ENCODE measurements around the gene UTS2R.
A peak's percentile ranks its signal among the peaks of the same experiment; 100 is the strongest.
"Not testable (repeated sequence)": the region's sequence is repeated elsewhere in the genome, so short reads cannot be mapped to it uniquely, and the experiment has no call there.

The UTS2R gene

GRCh38 chr17:82334204-82334621 is 37.4 kb upstream of the UTS2R start:
- DNase-seq (ENCODE audit: low read depth), result no peak

GRCh38 chr17:82334622-82335394 is 36.8 kb upstream of the UTS2R start:
- no peak for DNase-seq (ENCODE audit: low read depth)

DNA sequence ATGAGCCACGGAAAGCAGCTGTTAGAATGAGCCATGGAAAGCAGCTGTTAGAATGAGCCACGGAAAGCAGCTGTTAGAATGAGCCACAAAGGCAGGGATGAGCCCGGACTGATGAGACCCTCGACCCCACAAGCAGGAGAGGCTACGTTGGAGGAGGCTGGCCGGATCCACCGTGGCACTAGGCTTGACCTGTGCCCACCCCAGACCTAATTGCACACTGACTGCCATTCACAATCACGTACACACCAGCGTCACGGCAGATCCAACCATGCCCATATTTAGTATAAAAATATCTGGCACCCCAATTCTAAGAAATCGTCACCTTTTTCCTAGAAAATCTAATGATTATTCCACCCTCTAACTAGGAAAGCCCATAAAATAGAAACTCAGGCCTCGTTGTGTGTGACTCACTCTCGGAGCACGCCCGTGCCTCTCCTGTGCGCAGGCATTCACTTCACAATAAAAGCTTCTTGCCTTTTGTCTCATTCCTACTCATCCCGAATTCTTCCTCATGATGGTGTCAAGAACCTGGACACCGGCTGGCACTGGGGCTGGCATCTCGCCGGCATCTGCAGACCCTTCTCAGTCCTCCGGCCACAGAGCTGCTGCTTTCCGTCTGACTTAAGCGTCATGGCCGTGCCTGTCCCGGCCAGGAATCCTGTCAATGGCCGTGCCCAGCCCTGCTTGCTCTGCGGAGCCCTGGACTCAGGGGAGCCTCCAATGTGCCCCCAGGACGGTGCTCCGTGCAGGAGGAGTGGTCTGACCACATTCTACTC is 32.5 kb upstream of the UTS2R start:
- DNase-seq (ENCODE audit: low read depth), result peak; percentile 60

DNA sequence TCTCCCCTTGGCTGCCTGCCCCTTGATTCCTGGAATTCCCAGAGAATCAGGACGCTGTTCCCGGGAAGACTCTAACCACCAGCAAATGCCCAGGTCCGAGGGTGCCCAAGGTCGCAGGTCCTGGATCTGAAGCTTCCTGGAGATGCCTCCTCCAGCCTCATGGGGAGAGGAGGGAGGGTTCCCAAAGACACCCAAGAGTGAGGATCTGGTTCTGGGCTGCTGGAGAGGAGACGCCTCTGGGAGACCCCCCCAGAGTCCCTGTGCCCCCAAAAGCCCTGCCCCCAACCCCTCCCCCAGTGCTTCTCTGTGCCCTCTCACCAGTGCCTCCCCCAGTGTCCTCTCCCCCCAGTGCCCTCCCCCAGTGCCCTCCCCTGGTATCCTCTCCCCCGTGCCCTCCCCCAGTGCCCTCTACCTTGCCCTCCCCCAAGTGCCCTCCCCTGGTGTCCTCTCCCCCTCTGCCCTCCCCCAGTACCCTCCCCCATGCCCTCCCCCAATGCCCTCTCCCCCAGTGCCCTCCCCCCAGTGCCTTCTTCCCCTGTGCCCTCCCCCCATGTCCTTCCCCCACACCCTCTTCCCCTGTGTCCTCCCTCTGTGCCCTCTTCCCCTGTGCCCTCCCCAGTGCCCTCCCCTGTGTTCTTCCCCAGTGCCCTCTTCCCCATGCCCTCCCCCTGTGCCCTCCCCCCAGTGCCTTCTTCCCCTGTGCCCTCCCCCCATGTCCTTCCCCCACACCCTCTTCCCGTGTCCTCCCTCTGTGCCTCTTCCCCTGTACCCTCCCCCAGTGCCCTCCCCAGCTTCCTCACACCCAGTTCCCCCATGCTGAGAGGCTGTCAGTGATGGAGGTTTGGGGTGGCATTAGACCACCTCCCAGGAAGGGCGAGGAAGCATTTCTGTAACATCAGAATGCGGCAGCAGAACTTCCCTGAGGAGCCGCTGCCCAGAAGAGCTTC is 31.7 kb upstream of the UTS2R start:
- no peak for DNase-seq (ENCODE audit: low read depth)

- no peak for DNase-seq (ENCODE audit: low read depth)
Measured at GRCh38 chr17:82342361-82343079, 29.0 kb upstream of the UTS2R start.

DNA sequence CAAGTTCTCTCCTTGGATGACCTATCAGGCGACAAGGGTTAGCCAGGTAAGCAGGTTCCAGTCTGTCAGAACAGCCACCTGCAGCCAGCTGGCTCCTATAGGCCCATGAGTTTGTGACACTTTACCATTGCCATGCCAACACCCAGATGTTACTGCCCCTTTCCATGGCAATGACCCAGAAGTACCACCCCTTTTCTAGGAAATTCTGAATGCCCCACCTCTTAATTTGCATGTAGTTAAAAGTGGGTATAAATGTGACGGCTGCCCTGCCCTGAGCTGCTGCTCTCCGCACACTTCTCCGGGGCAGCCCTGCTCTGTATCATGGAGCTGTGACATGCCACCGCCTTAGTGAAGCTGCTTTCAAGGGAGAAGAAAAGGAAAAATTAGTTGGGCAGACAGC is 28.0 kb upstream of the UTS2R start:
- no peak for DNase-seq (ENCODE audit: low read depth)

- no peak for DNase-seq (ENCODE audit: low read depth)
Measured at GRCh38 chr17:82344175-82344907, 27.2 kb upstream of the UTS2R start.

- no peak for DNase-seq (ENCODE audit: low read depth)
Measured at GRCh38 chr17:82345151-82345976, 26.2 kb upstream of the UTS2R start.

DNA sequence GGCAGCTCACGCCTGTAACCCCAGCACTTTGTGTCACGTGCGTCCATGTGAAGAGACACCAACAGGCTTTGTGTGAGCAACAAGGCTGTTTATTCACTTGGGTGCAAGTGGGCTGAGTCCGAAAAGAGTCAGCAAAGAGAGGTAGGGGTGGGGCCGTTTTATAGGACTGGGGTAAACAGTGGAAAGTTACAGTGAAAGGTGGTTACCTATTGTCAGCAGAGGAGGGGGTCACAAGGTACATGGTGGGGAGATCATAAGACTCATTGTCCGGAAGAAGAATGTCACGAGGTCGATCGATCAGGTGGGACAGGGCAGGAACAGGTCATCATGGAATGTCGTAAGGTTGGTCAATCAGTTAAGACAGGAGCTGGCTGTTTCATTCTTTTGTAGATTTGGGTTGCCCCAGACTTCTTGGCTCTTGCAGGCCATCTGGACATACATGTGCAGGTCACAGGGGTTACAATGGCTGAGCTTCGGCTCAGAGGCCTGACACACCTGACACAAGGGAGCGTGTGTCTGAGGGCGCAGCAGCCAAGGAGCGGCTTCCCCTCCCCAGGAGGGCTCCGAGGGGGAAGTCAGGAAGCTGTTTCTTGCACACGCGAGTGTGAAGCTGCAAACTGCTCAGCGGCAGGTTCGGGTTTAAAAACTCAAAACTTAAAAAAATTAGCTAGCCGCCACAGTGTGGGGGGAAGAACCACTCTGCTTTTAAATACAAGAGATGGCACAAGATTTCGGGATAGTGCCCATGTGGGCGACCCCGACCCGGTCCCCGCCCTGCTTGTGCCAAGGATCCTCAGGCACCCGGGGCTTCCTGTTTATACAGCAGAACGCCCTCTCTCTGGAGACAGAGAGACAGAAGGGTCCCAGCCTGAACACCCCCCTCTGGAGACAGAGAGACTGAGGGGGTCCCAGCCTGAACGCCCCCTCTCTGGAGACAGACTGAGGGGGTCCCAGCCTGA is 24.9 kb upstream of the UTS2R start:
- no peak for DNase-seq (ENCODE audit: low read depth)

DNA sequence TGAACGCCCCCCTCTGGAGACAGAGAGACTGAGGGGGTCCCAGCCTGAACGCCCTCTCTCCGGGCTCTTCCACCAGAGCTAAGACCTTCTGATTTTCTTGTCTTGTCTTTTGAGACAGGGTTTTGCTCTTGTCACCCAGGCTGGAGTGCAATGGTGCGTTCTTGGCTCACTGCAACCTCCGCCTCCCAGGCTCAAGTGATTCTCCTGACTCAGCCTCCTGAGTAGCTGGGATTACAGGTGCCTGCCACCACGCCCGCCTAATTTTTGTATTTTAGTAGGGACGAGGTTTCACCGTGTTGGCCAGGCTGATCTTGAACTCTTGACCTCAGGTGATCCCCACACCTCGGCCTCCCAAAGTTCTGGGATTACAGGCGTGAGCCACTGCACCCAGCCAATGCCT is 23.6 kb upstream of the UTS2R start:
- not testable (repeated sequence) for DNase-seq (ENCODE audit: low read depth)

DNA sequence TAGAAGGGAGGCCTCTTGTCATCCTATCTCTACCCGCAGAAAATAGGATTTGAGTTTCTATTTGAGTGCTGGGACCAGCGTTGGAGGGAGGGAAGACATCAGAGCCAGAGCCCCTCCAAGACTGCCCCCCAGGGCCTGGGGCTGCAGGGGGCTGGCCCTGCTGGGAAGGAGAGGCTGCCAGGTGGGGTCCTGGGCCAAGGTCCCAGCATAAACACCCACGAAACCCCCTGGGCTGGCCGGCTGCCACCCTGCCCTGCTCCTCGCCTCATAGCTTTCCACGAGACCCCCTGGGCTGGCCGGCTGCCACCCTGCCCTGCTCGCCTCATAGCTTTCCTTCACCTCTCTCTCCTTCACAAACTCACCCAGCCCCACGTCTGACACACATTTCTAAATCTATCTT is 23.1 kb upstream of the UTS2R start:
- DNase-seq (ENCODE audit: low read depth), result no peak

- no peak for DNase-seq (ENCODE audit: low read depth)
Measured at GRCh38 chr17:82348866-82349265, 22.7 kb upstream of the UTS2R start.

GRCh38 chr17:82349287-82349701 is 22.3 kb upstream of the UTS2R start:
- peak; percentile 25 for DNase-seq (ENCODE audit: low read depth)

DNA sequence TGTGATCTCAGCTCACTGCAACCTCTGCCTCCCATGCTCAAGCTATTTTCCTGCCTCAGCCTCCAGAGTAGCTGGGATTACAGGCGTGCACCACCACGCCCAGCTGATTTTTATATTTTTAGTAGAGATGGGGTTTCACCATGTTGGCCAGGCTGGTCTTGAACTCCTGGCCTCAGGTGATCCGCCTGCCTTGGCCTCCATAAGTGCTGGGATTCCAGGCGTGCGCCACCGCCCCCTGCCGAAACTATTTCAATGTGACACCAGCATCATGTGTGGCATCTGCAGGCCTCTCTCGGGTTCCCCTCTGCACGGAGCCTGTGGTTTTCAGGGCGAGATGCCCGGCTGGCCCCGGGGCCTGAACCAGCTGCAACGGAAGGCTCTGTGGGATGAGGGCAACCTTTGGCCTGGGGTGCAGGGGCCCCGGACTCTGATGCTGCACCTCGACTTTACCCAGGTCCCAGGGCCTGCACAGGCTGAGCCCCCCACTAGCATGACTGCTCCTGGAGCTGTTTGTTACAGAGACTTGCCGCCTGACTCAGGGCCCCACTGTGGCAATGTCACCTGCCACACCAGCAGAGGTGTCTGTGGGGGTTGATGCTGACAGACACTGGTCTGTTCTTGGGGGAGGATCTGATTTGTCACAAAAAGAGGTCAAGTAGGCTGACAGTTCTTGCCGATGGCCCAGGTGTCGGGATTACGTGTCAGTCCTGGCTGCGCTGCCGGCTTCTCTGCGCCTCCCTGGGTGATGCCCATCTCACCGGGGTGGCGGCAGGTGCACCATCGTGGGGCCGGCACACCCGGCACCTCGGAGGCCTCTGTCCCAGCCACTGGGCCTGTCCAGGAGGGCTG is 21.2 kb upstream of the UTS2R start:
- no peak for DNase-seq (ENCODE audit: low read depth)

DNA sequence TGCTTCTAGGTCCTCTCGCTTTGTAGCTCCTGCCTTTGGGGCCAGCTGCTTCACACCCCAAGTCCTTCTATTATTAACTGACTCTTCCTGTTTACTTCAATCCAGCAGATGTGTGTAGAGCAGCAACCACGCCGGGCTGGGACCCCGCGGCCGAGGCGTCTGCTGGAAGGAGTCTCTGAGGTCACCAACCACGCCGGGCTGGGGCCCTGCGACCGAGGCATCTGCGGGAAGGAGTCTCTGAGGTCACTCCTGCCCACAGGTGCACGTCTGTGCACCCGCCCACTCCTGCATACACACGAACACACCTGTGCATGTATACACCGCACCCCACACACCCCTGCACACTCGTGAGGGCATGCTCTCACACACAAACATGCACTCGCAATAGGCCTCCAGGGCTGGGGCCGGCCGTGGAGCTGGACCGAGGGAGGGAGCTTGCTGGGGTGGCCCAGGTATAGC is 20.3 kb upstream of the UTS2R start:
- no peak for DNase-seq (ENCODE audit: low read depth)

DNA sequence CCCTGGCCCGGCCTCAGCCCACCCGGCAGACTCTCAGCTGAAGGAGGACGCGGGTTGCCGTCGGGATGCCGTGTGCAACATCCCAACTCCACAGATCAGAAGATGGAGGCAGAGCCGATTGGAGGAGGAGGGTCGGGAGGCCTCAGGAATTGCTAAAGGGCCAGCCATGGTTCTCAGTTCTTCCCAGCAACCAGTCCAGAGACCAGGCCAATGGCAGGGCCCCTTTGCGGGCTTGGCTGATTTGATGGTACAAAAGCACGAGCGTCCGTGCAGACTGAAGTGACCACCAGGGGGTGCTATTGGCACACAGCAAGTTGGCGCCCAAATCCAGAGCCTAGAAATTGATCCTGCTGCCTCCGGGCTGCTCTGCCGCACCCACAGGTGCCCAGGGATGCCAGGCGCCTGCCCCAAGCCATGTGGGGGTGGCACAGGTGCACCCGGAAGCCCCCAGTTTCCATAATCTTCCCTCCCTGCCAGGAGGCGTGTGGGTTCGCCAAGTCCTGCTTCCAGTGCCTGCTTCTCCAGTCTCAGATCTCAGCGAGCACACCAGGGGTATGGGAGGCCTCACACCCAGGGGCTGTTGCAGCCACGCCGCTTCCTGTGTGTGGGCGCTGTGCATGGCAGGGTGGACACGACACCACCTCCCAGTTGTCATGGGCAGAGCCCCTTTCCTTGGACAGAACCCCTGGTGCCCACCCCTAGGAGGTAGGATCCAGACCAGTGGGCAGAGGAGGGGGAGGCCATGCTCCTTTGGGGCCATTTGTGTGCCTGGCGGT is 19.7 kb upstream of the UTS2R start:
- peak; percentile 53 for DNase-seq (ENCODE audit: low read depth)

DNA sequence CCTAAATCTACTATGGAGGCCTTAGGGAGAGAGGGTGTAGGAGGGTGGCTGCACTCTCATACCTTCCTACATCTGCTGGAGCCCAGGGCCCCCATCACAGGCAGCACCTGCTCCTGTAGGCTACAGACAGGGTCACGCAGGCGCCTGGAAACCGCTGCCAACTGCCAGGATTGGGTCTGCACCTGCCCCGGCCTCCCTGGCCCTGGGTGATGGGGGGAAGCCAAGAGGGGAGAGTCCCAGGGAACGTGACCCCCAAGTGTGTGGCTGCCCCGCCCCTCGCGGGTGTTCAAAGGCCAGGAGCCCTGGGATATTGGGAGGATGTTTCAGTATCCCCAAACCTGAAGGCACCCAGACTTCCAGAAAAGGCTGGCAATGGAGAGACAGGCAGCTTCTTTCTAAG is 18.1 kb upstream of the UTS2R start:
- DNase-seq (ENCODE audit: low read depth), result no peak
